Liver (tissue), 2 donors: ENCODE results near the gene ASPSCR1.

ENCODE experiments used
- EGR1 ChIP-seq, 2 donors: IDR thresholded peaks; 2 replicates each; pipeline ENCODE4 v1.6.1; 2016 to 2018; ENCODE audit warnings: antibody characterized with exemption in 2 of 2, low read depth in 2 of 2
- TAF1 ChIP-seq: conservative IDR thresholded peaks from 2 replicates; pipeline ENCODE4 v1.6.1; 2016; ENCODE audit warnings: antibody characterized with exemption, mild to moderate bottlenecking
- TF ChIP-seq, protein P1 (sequence below): IDR thresholded peaks from 2 replicates; pipeline ENCODE4 v1.6.1; 2016; ENCODE audit warnings: antibody characterized with exemption, mild to moderate bottlenecking
- donor health status: healthy.

GRCh38 chr17:81986606-81987005 is 9.2 kb downstream of the ASPSCR1 start:
- TF ChIP-seq EGR1 (IDR thresholded peaks at IDR 0.05; ENCODE audit: low read depth in 2 of 2) (no peak), TAF1 (no peak)
- TF ChIP-seq, protein P1, sequence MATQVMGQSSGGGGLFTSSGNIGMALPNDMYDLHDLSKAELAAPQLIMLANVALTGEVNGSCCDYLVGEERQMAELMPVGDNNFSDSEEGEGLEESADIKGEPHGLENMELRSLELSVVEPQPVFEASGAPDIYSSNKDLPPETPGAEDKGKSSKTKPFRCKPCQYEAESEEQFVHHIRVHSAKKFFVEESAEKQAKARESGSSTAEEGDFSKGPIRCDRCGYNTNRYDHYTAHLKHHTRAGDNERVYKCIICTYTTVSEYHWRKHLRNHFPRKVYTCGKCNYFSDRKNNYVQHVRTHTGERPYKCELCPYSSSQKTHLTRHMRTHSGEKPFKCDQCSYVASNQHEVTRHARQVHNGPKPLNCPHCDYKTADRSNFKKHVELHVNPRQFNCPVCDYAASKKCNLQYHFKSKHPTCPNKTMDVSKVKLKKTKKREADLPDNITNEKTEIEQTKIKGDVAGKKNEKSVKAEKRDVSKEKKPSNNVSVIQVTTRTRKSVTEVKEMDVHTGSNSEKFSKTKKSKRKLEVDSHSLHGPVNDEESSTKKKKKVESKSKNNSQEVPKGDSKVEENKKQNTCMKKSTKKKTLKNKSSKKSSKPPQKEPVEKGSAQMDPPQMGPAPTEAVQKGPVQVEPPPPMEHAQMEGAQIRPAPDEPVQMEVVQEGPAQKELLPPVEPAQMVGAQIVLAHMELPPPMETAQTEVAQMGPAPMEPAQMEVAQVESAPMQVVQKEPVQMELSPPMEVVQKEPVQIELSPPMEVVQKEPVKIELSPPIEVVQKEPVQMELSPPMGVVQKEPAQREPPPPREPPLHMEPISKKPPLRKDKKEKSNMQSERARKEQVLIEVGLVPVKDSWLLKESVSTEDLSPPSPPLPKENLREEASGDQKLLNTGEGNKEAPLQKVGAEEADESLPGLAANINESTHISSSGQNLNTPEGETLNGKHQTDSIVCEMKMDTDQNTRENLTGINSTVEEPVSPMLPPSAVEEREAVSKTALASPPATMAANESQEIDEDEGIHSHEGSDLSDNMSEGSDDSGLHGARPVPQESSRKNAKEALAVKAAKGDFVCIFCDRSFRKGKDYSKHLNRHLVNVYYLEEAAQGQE = no peak
